Femur (tissue), 1 donor: ENCODE measurements around the gene DEPP1.
"Not testable (repeated sequence)": the region's sequence is repeated elsewhere in the genome, so short reads cannot be mapped to it uniquely, and the experiment has no call there.

ENCODE experiments used
- DNase-seq: peaks from one replicate; pipeline ENCODE4 v3.0.0-alpha.2; 2017

DEPP1 gene

GRCh38 chr10:44978570-44979280, at the start of gene DEPP1:
Gene DEPP1, minus strand, starts transcription at chr10:44978809. Its CDS starts 779 bp downstream, at chr10:44978030.
- peak; percentile 92 for DNase-seq

GRCh38 chr10:45023426-45023825, 44.8 kb upstream of the DEPP1 start:
- no peak for DNase-seq

GRCh38 chr10:45015590-45015989, 37.0 kb upstream of the DEPP1 start:
- no peak for DNase-seq

- DNase-seq, result not testable (repeated sequence)
Measured at GRCh38 chr10:45014557-45014956, 35.9 kb upstream of the DEPP1 start.

- peak; percentile 60 for DNase-seq
Measured at GRCh38 chr10:45008524-45009161, 30.0 kb upstream of the DEPP1 start.

- no peak for DNase-seq
Measured at GRCh38 chr10:45006276-45007030, 27.8 kb upstream of the DEPP1 start.

- no peak for DNase-seq
Measured at GRCh38 chr10:45005284-45005683, 26.7 kb upstream of the DEPP1 start.

- no peak for DNase-seq
Measured at GRCh38 chr10:45004661-45005060, 26.1 kb upstream of the DEPP1 start.

- no peak for DNase-seq
Measured at GRCh38 chr10:45003432-45004000, 24.9 kb upstream of the DEPP1 start.

GRCh38 chr10:45001381-45002148, 23.0 kb upstream of the DEPP1 start:
- peak; percentile 81 for DNase-seq

GRCh38 chr10:45000752-45001380, 22.3 kb upstream of the DEPP1 start, which contains the start of gene ZNF22:
Gene ZNF22, plus strand, starts transcription at chr10:45000923. Its CDS starts 2,446 bp downstream, at chr10:45003369.
- DNase-seq, result peak; percentile 89

- peak; percentile 78 for DNase-seq
Measured at GRCh38 chr10:45000138-45000751, 21.6 kb upstream of the DEPP1 start.

GRCh38 chr10:44998146-44998631, 19.6 kb upstream of the DEPP1 start:
- DNase-seq, result no peak

- DNase-seq, result no peak
Measured at GRCh38 chr10:44997105-44997748, 18.6 kb upstream of the DEPP1 start.

GRCh38 chr10:44995914-44996669, 17.5 kb upstream of the DEPP1 start:
- DNase-seq, result peak; percentile 71

GRCh38 chr10:44995581-44995913, 16.9 kb upstream of the DEPP1 start:
- DNase-seq, result no peak

- no peak for DNase-seq
Measured at GRCh38 chr10:44994752-44995530, 16.3 kb upstream of the DEPP1 start.

GRCh38 chr10:44993922-44994751, 15.5 kb upstream of the DEPP1 start:
- DNase-seq, result no peak
